Smooth muscle cell (in vitro differentiated cells): ENCODE data around the gene UBAP2. TPM values are rescaled to one million over a fixed set of nuclear protein-coding genes. Genes with fewer than 3 reads are reported as not detected.
A peak's percentile ranks its signal among the peaks of the same experiment; 100 is the strongest.

ENCODE experiments used
- DNase-seq: peaks from one replicate; lab custom pipeline; 2025; ENCODE audit not compliant: unreplicated experiment; lab: John Stamatoyannopoulos, UW
- H2AFZ ChIP-seq: fragments of 200-600 bp; sonication (generic); 2 replicates; pipeline ENCODE4 v1.6.0; 2016; ENCODE audit warnings: antibody characterized with exemption, low read depth, mild to moderate bottlenecking
- H3F3A ChIP-seq: fragments of 200-600 bp; sonication (generic); 2 replicates; pipeline ENCODE4 v1.6.0; 2017; ENCODE audit warnings: antibody characterized with exemption, low read depth
- H3K27ac ChIP-seq: fragments of 200-600 bp; sonication (generic); 2 replicates; pipeline ENCODE4 v1.5.1; 2016; ENCODE audit warnings: low read depth, mild to moderate bottlenecking
- H3K27me3 ChIP-seq: fragments of 200-600 bp; sonication (generic); 2 replicates; pipeline ENCODE4 v1.6.1; 2016; ENCODE audit warnings: low read depth, mild to moderate bottlenecking
- H3K36me3 ChIP-seq: fragments of 200-600 bp; sonication (generic); 2 replicates; pipeline ENCODE4 v1.5.1; 2016; ENCODE audit warnings: low read depth
- H3K4me1 ChIP-seq: fragments of 200-600 bp; sonication (generic); 2 replicates; pipeline ENCODE4 v1.5.1; 2016; ENCODE audit warnings: low read depth
- H3K4me2 ChIP-seq: fragments of 200-600 bp; sonication (generic); 2 replicates; pipeline ENCODE4 v1.6.0; 2016; ENCODE audit warnings: mild to moderate bottlenecking
- H3K4me3 ChIP-seq: fragments of 200-600 bp; sonication (generic); 2 replicates; pipeline ENCODE4 v1.5.1; 2016; ENCODE audit warnings: mild to moderate bottlenecking
- H3K79me2 ChIP-seq: fragments of 200-600 bp; sonication (generic); 2 replicates; pipeline ENCODE4 v1.6.0; 2016; ENCODE audit warnings: low read depth, mild to moderate bottlenecking
- H3K9ac ChIP-seq: fragments of 200-600 bp; sonication (generic); 2 replicates; pipeline ENCODE4 v1.6.0; 2016; ENCODE audit warnings: low read depth
- H3K9me3 ChIP-seq: fragments of 200-600 bp; sonication (generic); replicated peaks from 2 replicates; pipeline ENCODE4 v1.5.1; 2016; ENCODE audit warnings: low read depth
- H4K20me1 ChIP-seq: fragments of 200-600 bp; sonication (generic); 2 replicates; pipeline ENCODE4 v1.6.0; 2016; ENCODE audit warnings: low read depth
- WGBS: methylation state at CpG from one replicate; pipeline ENCODE4 v1.1.7; 2016; ENCODE audit warnings: low lambda C conversion rate; 5-methylcytosine and 5-hydroxymethylcytosine counted together
- polyA plus RNA-seq: library from polyadenylated mRNA; unstranded; fragments of >200 nt; fragmentation: Nextera tagmentation; extraction: Ambion mirVana; gene quantifications from 2 replicates; pipeline ENCODE4 v1.2.1, GENCODE V29; 2016
- total RNA-seq: library from RNA; depleted of rRNA; stranded (reverse); fragments of >200 nt; gene quantifications from 2 replicates; pipeline ENCODE4 v1.2.3, GENCODE V29; 2014
- TF ChIP-seq, protein P1 (sequence below): fragments of 200-600 bp; sonication (generic); IDR thresholded peaks from 2 replicates; pipeline ENCODE4 v1.5.1; 2017; ENCODE audit warnings: borderline replicate concordance, mild to moderate bottlenecking, antibody characterized with exemption; ENCODE audit not compliant: insufficient read depth, poor library complexity, severe bottlenecking

Gene UBAP2
- total and polyA plus RNA-seq, 2 experiments from 2014 or later: 19.5 to 20.4 TPM

DNA sequence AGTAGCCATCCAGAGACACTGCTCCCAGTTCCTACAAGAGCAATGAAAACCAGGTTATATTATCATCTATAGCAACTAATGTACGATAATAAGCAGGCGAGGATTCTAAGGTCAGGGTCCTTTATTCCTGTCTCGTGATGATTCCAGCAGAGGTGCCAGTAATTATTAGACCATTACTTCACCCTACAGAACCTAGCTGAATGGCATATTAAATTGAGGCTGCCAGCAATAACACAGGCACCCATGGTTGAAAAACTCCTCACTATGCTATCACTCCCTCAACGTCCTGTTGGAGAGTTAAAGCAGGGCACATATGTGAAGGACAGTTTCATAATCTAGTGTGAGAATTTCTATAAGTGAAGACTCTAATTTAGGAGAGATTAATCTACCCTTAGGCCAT, 48.1 kb upstream of the UBAP2 start:
- Histone ChIP-seq H3K9me3 (no peaks in the 10 kb centered on the region), H4K20me1 (no peaks in the 10 kb centered on the region), H3K9ac (no peak overlapping the region), H3K27me3 (no peaks in the 10 kb centered on the region), H3K4me2 (no peak overlapping the region), H3K27ac (no peak overlapping the region), H3K36me3 (peaks cover 4% of the 10 kb centered on the region), H3K4me3 (no peak overlapping the region), H3K79me2 (no peaks in the 10 kb centered on the region), H3K4me1 (no peaks in the 10 kb centered on the region), H3F3A (no peaks in the 10 kb centered on the region), H2AFZ (no peak overlapping the region)
- WGBS: 98% methylated on average over 4 of the region's 4 CpGs
- TF ChIP-seq, protein P1, sequence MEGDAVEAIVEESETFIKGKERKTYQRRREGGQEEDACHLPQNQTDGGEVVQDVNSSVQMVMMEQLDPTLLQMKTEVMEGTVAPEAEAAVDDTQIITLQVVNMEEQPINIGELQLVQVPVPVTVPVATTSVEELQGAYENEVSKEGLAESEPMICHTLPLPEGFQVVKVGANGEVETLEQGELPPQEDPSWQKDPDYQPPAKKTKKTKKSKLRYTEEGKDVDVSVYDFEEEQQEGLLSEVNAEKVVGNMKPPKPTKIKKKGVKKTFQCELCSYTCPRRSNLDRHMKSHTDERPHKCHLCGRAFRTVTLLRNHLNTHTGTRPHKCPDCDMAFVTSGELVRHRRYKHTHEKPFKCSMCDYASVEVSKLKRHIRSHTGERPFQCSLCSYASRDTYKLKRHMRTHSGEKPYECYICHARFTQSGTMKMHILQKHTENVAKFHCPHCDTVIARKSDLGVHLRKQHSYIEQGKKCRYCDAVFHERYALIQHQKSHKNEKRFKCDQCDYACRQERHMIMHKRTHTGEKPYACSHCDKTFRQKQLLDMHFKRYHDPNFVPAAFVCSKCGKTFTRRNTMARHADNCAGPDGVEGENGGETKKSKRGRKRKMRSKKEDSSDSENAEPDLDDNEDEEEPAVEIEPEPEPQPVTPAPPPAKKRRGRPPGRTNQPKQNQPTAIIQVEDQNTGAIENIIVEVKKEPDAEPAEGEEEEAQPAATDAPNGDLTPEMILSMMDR: no peak
- no peak for DNase-seq

DNA sequence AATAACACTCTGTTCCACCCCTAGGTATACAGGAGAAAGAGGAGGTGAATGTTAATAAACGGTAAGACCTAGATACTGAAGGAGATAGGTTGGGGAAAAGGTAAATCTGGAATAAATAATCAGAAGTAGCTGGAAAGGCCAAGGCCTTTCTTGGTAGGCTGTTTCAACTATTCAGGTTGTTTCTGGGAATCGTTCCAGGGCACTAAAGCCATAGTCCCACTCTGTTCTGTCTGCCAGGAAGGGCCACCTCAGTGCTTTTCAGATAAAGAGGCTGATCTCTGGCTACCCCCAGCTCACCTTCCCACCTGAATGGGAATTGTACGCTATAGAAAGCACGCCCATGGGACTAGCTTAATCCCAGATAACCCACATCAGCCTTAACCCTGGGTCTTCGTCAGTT, 44.9 kb upstream of the UBAP2 start:
- Histone ChIP-seq H3K27ac (no peak overlapping the region), H2AFZ (no peak overlapping the region), H3K4me3 (no peak overlapping the region), H3F3A (no peaks in the 10 kb centered on the region), H3K36me3 (peaks cover 5% of the 10 kb centered on the region), H4K20me1 (no peaks in the 10 kb centered on the region), H3K9me3 (no peaks in the 10 kb centered on the region), H3K4me1 (no peaks in the 10 kb centered on the region), H3K9ac (no peak overlapping the region), H3K4me2 (no peak overlapping the region), H3K79me2 (no peaks in the 10 kb centered on the region), H3K27me3 (no peaks in the 10 kb centered on the region)
- WGBS: 97% methylated on average over 5 of the region's 5 CpGs
- DNase-seq: no peak
- TF ChIP-seq, protein P1: no peak

DNA sequence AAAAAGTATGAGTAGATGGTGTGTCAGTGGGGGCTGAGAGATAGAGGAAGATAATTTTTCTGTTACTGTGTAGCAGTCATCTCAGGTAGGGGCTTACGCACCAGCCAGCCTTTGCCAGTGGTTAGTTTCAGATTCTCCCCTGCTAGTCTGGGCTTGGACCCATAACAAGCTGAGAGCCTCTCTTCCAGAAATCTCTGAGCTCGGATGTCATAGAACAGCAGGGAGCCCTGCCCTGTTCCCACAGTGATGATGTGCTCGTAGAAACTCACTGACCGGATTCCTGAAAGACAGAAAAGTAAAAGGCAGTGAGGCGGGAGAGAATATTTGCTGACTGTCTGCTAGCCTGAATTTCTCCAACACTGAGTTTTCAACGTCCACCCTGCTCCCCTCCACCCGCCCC, 40.6 kb upstream of the UBAP2 start:
- Histone ChIP-seq H3K79me2 (no peaks in the 10 kb centered on the region), H3K9me3 (no peaks in the 10 kb centered on the region), H3K4me3 (no peak overlapping the region), H3K27me3 (no peaks in the 10 kb centered on the region), H3K4me1 (no peaks in the 10 kb centered on the region), H3F3A (peaks cover 12% of the 10 kb centered on the region), H2AFZ (no peak overlapping the region), H3K27ac (peak overlapping the region; percentile 67), H4K20me1 (no peaks in the 10 kb centered on the region), H3K36me3 (peaks cover 3% of the 10 kb centered on the region), H3K4me2 (no peak overlapping the region), H3K9ac (no peak overlapping the region)
- WGBS: 76% methylated on average over 7 of the region's 7 CpGs
- TF ChIP-seq, protein P1: no peak
- no peak for DNase-seq

DNA sequence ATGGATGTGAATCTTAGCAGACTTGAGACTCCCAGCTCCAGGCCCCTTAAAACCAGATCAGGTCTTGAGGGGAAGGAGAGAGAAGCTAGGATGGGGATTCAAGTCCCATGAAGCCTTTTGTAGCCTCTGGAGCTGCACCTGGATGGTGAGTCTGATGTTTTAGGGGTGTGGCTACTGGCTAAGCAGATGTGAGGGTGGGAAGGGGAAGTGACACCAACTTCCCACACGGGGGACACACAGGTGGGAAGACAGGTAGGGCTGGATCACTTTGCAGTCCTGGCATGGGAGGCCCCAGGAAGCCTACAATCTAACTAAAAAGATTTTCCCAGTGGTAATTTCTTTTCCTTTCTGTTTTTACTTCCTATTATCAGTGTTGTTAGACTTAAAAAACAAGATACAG, 38.7 kb upstream of the UBAP2 start:
- H2AFZ ChIP-seq: no peak overlapping the region
- peaks cover 12% of the 10 kb centered on the region for H3F3A ChIP-seq
- TF ChIP-seq, protein P1: no peak
- H3K9ac ChIP-seq: no peak overlapping the region
- no peak for DNase-seq
- H3K27me3 ChIP-seq: no peaks in the 10 kb centered on the region
- no peaks in the 10 kb centered on the region for H3K9me3 ChIP-seq
- H3K4me1 ChIP-seq: no peaks in the 10 kb centered on the region
- H3K27ac ChIP-seq: peak overlapping the region; percentile 67
- H3K79me2 ChIP-seq: no peaks in the 10 kb centered on the region
- peaks cover 3% of the 10 kb centered on the region for H3K36me3 ChIP-seq
- no peak overlapping the region for H3K4me3 ChIP-seq
- peak overlapping the region; percentile 36 for H3K4me2 ChIP-seq
- no peaks in the 10 kb centered on the region for H4K20me1 ChIP-seq
- 82% methylated on average over 1 of the region's 1 CpG for WGBS
